Ishikawa (cell line): ENCODE results near the gene MNX1.

Source experiments
- CEBPB ChIP-seq: IDR thresholded peaks from 2 replicates; pipeline ENCODE4 v1.6.1; 2012
- CREB1 ChIP-seq: IDR thresholded peaks from 2 replicates; pipeline ENCODE4 v1.6.1; 2012; ENCODE audit warnings: low read depth
- EGR1 ChIP-seq: IDR thresholded peaks from 2 replicates; pipeline ENCODE4 v1.6.1; 2012
- EP300 ChIP-seq: IDR thresholded peaks from 2 replicates; pipeline ENCODE4 v1.6.1; 2012; ENCODE audit warnings: borderline replicate concordance
- FOXM1 ChIP-seq: IDR thresholded peaks from 2 replicates; pipeline ENCODE4 v1.6.1; 2012; ENCODE audit warnings: low read depth, borderline replicate concordance
- MAX ChIP-seq: IDR thresholded peaks from 2 replicates; pipeline ENCODE4 v1.6.1; 2012
- NFIC ChIP-seq: IDR thresholded peaks from 2 replicates; pipeline ENCODE4 v1.6.1; 2012
- RAD21 ChIP-seq: IDR thresholded peaks from 2 replicates; pipeline ENCODE4 v1.6.1; 2012; ENCODE audit warnings: low read depth
- REST ChIP-seq: IDR thresholded peaks from 2 replicates; pipeline ENCODE4 v1.6.1; 2012; ENCODE audit warnings: low read depth, mild to moderate bottlenecking
- TAF1 ChIP-seq: IDR thresholded peaks from 2 replicates; pipeline ENCODE4 v1.6.1; 2012; ENCODE audit warnings: low read depth, mild to moderate bottlenecking
- TCF12 ChIP-seq: IDR thresholded peaks from 2 replicates; pipeline ENCODE4 v1.6.1; 2012; ENCODE audit warnings: low read depth
- TEAD4 ChIP-seq: IDR thresholded peaks from 2 replicates; pipeline ENCODE4 v1.6.1; 2012
- USF1 ChIP-seq: IDR thresholded peaks from 2 replicates; pipeline ENCODE4 v1.6.1; 2012
- YY1 ChIP-seq: IDR thresholded peaks from 2 replicates; pipeline ENCODE4 v1.6.1; 2012; ENCODE audit warnings: low read depth
- ZBTB7A ChIP-seq: IDR thresholded peaks from 2 replicates; pipeline ENCODE4 v1.6.1; 2012; ENCODE audit warnings: low read depth

Gene MNX1

GRCh38 chr7:157012113-157012547, 1.7 kb upstream of the MNX1 start:
- TF ChIP-seq TCF12 (no peak), MAX (no peak), CREB1 (no peak), CEBPB (no peak), TEAD4 (no peak), NFIC (no peak), RAD21 (no peak), EP300 (no peak), FOXM1 (no peak), USF1 (no peak), EGR1 (no peak), YY1 (no peak), TAF1 (no peak), ZBTB7A (no peak), REST (no peak)

- TF ChIP-seq MAX (peak; percentile 76; the same call in 1 of the 2 replicates), USF1 (no peak; the same call in 1 of the 2 replicates)
These were observed 1.1 kb upstream of the MNX1 start for GRCh38 chr7:157011333-157012112.

- TF ChIP-seq USF1 = no peak
- 0 out of 2 replicates have a peak, but pooled peaks have one; percentile 14 for TF ChIP-seq EP300
These were observed 480 bp downstream of the MNX1 start for GRCh38 chr7:157009778-157010587.

GRCh38 chr7:157009170-157009777, 1.2 kb downstream of the MNX1 start:
- no peak for TF ChIP-seq CREB1
- no peak for TF ChIP-seq TCF12
- TF ChIP-seq EP300 = no peak
- no peak for TF ChIP-seq TAF1
- no peak for TF ChIP-seq NFIC
- TF ChIP-seq REST = no peak
- no peak for TF ChIP-seq CEBPB
- TF ChIP-seq EGR1 = no peak
